Activated CD4-positive, alpha-beta T cell treated with anti-CD3 and anti-CD28 coated beads for 24 hours (primary cell): Measurements from ENCODE around the gene ASPM.
"Not testable (repeated sequence)": the region's sequence is repeated elsewhere in the genome, so short reads cannot be mapped to it uniquely, and the experiment has no call there.

Experiments
- DNase-seq, 2 donors: peaks; one replicate each; pipeline ENCODE4 v3.0.0-alpha.2; 2020; ENCODE audit warnings: low read depth in 2 of 2

ASPM gene

GRCh38 chr1:197145446-197146024, 934 bp downstream of the ASPM start:
- DNase-seq, result no peak

GRCh38 chr1:197144570-197145325, 1.7 kb downstream of the ASPM start:
- DNase-seq, result no peak

GRCh38 chr1:197143276-197143675, 3.2 kb downstream of the ASPM start:
- DNase-seq, result no peak

GRCh38 chr1:197141575-197141974, 4.9 kb downstream of the ASPM start:
- no peak for DNase-seq

GRCh38 chr1:197140121-197140520, 6.3 kb downstream of the ASPM start:
- DNase-seq, result no peak

- no peak for DNase-seq
These were observed 7.3 kb downstream of the ASPM start for GRCh38 chr1:197139169-197139568.

- DNase-seq, result no peak
These were observed 9.1 kb downstream of the ASPM start for GRCh38 chr1:197137322-197137721.

GRCh38 chr1:197130677-197131304, 15.7 kb downstream of the ASPM start:
- no peak for DNase-seq

- DNase-seq, result no peak
These were observed 16.8 kb downstream of the ASPM start for GRCh38 chr1:197129698-197130097.

- no peak for DNase-seq
These were observed 19.1 kb downstream of the ASPM start for GRCh38 chr1:197127246-197127912.

- DNase-seq, result no peak
These were observed 19.8 kb downstream of the ASPM start for GRCh38 chr1:197126691-197127090.

GRCh38 chr1:197124376-197124775, 22.1 kb downstream of the ASPM start:
- no peak for DNase-seq

GRCh38 chr1:197116156-197116555, 30.3 kb downstream of the ASPM start:
- no peak for DNase-seq

- DNase-seq, result no peak
These were observed 39.6 kb downstream of the ASPM start for GRCh38 chr1:197106869-197107268.

GRCh38 chr1:197103300-197103699, 43.2 kb downstream of the ASPM start:
- DNase-seq, result no peak

GRCh38 chr1:197101978-197102377, 44.5 kb downstream of the ASPM start:
- DNase-seq, result no peak

- no peak for DNase-seq
These were observed 45.8 kb downstream of the ASPM start for GRCh38 chr1:197100677-197101076.

GRCh38 chr1:197099444-197099843, 47.0 kb downstream of the ASPM start:
- no peak for DNase-seq

- not testable (repeated sequence) for DNase-seq
These were observed 49.5 kb downstream of the ASPM start for GRCh38 chr1:197096971-197097370.

- DNase-seq, result no peak
These were observed 50.3 kb downstream of the ASPM start for GRCh38 chr1:197096137-197096536.

GRCh38 chr1:197093226-197093885, 53.1 kb downstream of the ASPM start:
- DNase-seq, result no peak

GRCh38 chr1:197092491-197093023, 53.9 kb downstream of the ASPM start:
- DNase-seq, result no peak
